Smooth muscle cell (in vitro differentiated cells): ENCODE data around the gene CEBPZ. TPM values are rescaled to one million over a fixed set of nuclear protein-coding genes. Genes with fewer than 3 reads are reported as not detected.

Source experiments
- DNase-seq: peaks from one replicate; lab custom pipeline; 2025; ENCODE audit not compliant: unreplicated experiment; lab: John Stamatoyannopoulos, UW
- H2AFZ ChIP-seq: fragments of 200-600 bp; sonication (generic); 2 replicates; pipeline ENCODE4 v1.6.0; 2016; ENCODE audit warnings: antibody characterized with exemption, low read depth, mild to moderate bottlenecking
- H3F3A ChIP-seq: fragments of 200-600 bp; sonication (generic); 2 replicates; pipeline ENCODE4 v1.6.0; 2017; ENCODE audit warnings: antibody characterized with exemption, low read depth
- H3K27ac ChIP-seq: fragments of 200-600 bp; sonication (generic); 2 replicates; pipeline ENCODE4 v1.5.1; 2016; ENCODE audit warnings: low read depth, mild to moderate bottlenecking
- H3K27me3 ChIP-seq: fragments of 200-600 bp; sonication (generic); 2 replicates; pipeline ENCODE4 v1.6.1; 2016; ENCODE audit warnings: low read depth, mild to moderate bottlenecking
- H3K36me3 ChIP-seq: fragments of 200-600 bp; sonication (generic); 2 replicates; pipeline ENCODE4 v1.5.1; 2016; ENCODE audit warnings: low read depth
- H3K4me1 ChIP-seq: fragments of 200-600 bp; sonication (generic); 2 replicates; pipeline ENCODE4 v1.5.1; 2016; ENCODE audit warnings: low read depth
- H3K4me2 ChIP-seq: fragments of 200-600 bp; sonication (generic); 2 replicates; pipeline ENCODE4 v1.6.0; 2016; ENCODE audit warnings: mild to moderate bottlenecking
- H3K4me3 ChIP-seq: fragments of 200-600 bp; sonication (generic); 2 replicates; pipeline ENCODE4 v1.5.1; 2016; ENCODE audit warnings: mild to moderate bottlenecking
- H3K79me2 ChIP-seq: fragments of 200-600 bp; sonication (generic); 2 replicates; pipeline ENCODE4 v1.6.0; 2016; ENCODE audit warnings: low read depth, mild to moderate bottlenecking
- H3K9ac ChIP-seq: fragments of 200-600 bp; sonication (generic); 2 replicates; pipeline ENCODE4 v1.6.0; 2016; ENCODE audit warnings: low read depth
- H3K9me3 ChIP-seq: fragments of 200-600 bp; sonication (generic); replicated peaks from 2 replicates; pipeline ENCODE4 v1.5.1; 2016; ENCODE audit warnings: low read depth
- H4K20me1 ChIP-seq: fragments of 200-600 bp; sonication (generic); 2 replicates; pipeline ENCODE4 v1.6.0; 2016; ENCODE audit warnings: low read depth
- WGBS: methylation state at CpG from one replicate; pipeline ENCODE4 v1.1.7; 2016; ENCODE audit warnings: low lambda C conversion rate; 5-methylcytosine and 5-hydroxymethylcytosine counted together
- polyA plus RNA-seq: library from polyadenylated mRNA; unstranded; fragments of >200 nt; fragmentation: Nextera tagmentation; extraction: Ambion mirVana; gene quantifications from 2 replicates; pipeline ENCODE4 v1.2.1, GENCODE V29; 2016
- total RNA-seq: library from RNA; depleted of rRNA; stranded (reverse); fragments of >200 nt; gene quantifications from 2 replicates; pipeline ENCODE4 v1.2.3, GENCODE V29; 2014
- TF ChIP-seq, protein P1 (sequence below): fragments of 200-600 bp; sonication (generic); IDR thresholded peaks from 2 replicates; pipeline ENCODE4 v1.5.1; 2017; ENCODE audit warnings: borderline replicate concordance, mild to moderate bottlenecking, antibody characterized with exemption; ENCODE audit not compliant: insufficient read depth, poor library complexity, severe bottlenecking

CEBPZ gene
- total and polyA plus RNA-seq, 2 experiments from 2014 or later: 18.9 to 41.8 TPM

DNA sequence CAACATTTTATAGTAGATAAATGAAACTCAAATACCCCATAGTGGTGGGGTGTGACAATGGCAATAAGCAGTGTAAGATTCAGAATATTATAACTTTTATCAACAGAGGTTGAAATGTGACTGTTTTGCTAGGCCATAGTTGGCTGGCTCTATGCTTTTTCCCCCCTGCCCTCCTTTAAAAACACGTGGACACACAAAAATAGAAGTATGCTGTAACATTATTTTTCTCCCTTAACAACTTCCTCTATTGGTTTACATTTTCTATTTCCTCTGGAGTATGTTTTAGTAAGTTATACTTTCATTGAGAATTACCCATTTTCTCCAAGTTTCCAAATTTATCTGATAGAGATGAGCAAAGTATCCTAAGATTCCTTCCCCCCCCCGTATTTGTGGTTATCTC, 31.1 kb upstream of the CEBPZ start:
- H3K4me2 ChIP-seq: no peak overlapping the region
- TF ChIP-seq, protein P1, sequence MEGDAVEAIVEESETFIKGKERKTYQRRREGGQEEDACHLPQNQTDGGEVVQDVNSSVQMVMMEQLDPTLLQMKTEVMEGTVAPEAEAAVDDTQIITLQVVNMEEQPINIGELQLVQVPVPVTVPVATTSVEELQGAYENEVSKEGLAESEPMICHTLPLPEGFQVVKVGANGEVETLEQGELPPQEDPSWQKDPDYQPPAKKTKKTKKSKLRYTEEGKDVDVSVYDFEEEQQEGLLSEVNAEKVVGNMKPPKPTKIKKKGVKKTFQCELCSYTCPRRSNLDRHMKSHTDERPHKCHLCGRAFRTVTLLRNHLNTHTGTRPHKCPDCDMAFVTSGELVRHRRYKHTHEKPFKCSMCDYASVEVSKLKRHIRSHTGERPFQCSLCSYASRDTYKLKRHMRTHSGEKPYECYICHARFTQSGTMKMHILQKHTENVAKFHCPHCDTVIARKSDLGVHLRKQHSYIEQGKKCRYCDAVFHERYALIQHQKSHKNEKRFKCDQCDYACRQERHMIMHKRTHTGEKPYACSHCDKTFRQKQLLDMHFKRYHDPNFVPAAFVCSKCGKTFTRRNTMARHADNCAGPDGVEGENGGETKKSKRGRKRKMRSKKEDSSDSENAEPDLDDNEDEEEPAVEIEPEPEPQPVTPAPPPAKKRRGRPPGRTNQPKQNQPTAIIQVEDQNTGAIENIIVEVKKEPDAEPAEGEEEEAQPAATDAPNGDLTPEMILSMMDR: no peak
- WGBS: 96% methylated on average over 2 of the region's 2 CpGs
- no peak overlapping the region for H3K9ac ChIP-seq
- H3K27ac ChIP-seq: no peak overlapping the region
- DNase-seq: no peak
- no peaks in the 10 kb centered on the region for H3K27me3 ChIP-seq
- H3K4me3 ChIP-seq: no peak overlapping the region
- peaks cover 2% of the 10 kb centered on the region for H4K20me1 ChIP-seq
- no peak overlapping the region for H2AFZ ChIP-seq
- H3K4me1 ChIP-seq: no peaks in the 10 kb centered on the region
- peaks cover 23% of the 10 kb centered on the region for H3K36me3 ChIP-seq
- no peaks in the 10 kb centered on the region for H3K79me2 ChIP-seq
- no peaks in the 10 kb centered on the region for H3F3A ChIP-seq
- H3K9me3 ChIP-seq: no peaks in the 10 kb centered on the region

GRCh38 chr2:37250869-37251740, 19.7 kb upstream of the CEBPZ start:
- H3F3A ChIP-seq: no peaks in the 10 kb centered on the region
- no peaks in the 10 kb centered on the region for H3K79me2 ChIP-seq
- H3K27me3 ChIP-seq: no peaks in the 10 kb centered on the region
- no peak overlapping the region for H2AFZ ChIP-seq
- no peak overlapping the region for H3K9ac ChIP-seq
- TF ChIP-seq, protein P1: no peak
- H3K36me3 ChIP-seq: peaks cover 36% of the 10 kb centered on the region
- no peak overlapping the region for H3K27ac ChIP-seq
- 87% methylated on average over 5 of the region's 5 CpGs for WGBS
- no peak overlapping the region for H3K4me2 ChIP-seq
- no peaks in the 10 kb centered on the region for H3K9me3 ChIP-seq
- H4K20me1 ChIP-seq: peaks cover 6% of the 10 kb centered on the region
- H3K4me1 ChIP-seq: no peaks in the 10 kb centered on the region
- no peak for DNase-seq
- no peak overlapping the region for H3K4me3 ChIP-seq

DNA sequence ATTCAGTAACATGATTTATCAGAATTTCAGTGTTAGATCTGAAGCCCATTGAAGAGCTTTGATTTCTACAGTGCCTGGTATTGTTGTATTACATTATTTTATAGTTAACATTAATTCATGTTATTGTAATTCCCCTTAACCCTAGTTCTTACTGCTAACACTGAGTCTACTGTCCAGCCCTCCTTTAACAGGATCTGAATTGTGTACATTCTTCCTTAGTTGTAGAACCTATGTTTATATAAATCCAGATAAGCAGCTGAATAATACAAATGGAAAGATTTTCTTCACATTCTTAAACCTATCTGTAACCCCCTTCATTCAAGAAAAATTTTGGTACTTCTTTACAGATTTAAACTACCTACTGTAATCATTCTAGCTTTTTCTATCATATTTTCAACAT, 14.8 kb upstream of the CEBPZ start:
- H3K9ac ChIP-seq: no peak overlapping the region
- TF ChIP-seq, protein P1: no peak
- no peak for DNase-seq
- H3K4me1 ChIP-seq: no peaks in the 10 kb centered on the region
- H3K4me2 ChIP-seq: no peak overlapping the region
- H3K27ac ChIP-seq: no peak overlapping the region
- H3K9me3 ChIP-seq: no peaks in the 10 kb centered on the region
- no peaks in the 10 kb centered on the region for H3K79me2 ChIP-seq
- no peak overlapping the region for H3K4me3 ChIP-seq
- no peaks in the 10 kb centered on the region for H3F3A ChIP-seq
- no peaks in the 10 kb centered on the region for H4K20me1 ChIP-seq
- no peak overlapping the region for H2AFZ ChIP-seq
- no peaks in the 10 kb centered on the region for H3K27me3 ChIP-seq
- peaks cover 35% of the 10 kb centered on the region for H3K36me3 ChIP-seq

- Histone ChIP-seq H3K4me3 (no peak overlapping the region), H3K4me2 (no peak overlapping the region), H3K36me3 (peaks cover 29% of the 10 kb centered on the region), H3F3A (no peaks in the 10 kb centered on the region), H3K4me1 (no peaks in the 10 kb centered on the region), H3K27ac (no peak overlapping the region), H4K20me1 (no peaks in the 10 kb centered on the region), H3K9ac (no peak overlapping the region), H3K9me3 (no peaks in the 10 kb centered on the region), H3K27me3 (no peaks in the 10 kb centered on the region), H3K79me2 (no peaks in the 10 kb centered on the region), H2AFZ (no peak overlapping the region)
- DNase-seq: no peak
- 97% methylated on average over 3 of the region's 3 CpGs for WGBS
- TF ChIP-seq, protein P1: no peak
These were observed 13.4 kb upstream of the CEBPZ start for GRCh38 chr2:37244755-37245154.
